Measurements from ENCODE around the gene TRMU.

- TF ChIP-seq CTCF (conservative IDR thresholded peaks at IDR 0.05; ENCODE audit: low read depth in 2 of 2) (no peak), EZH2 (IDR thresholded peaks at IDR 0.05; ENCODE audit: low read depth, unreplicated experiment) (no peak), REST (IDR thresholded peaks at IDR 0.05; ENCODE audit: unreplicated experiment) (no peak), EZH2phosphoT487 (IDR thresholded peaks at IDR 0.05; ENCODE audit: unreplicated experiment) (no peak)
These were observed 35.2 kb downstream of the TRMU start for GRCh38 chr22:46370584-46371291.

Data from GM23338 (cell line).